GM21381 (cell line): ENCODE measurements around the gene ATP13A5.
A peak's percentile ranks its signal among the peaks of the same experiment; 100 is the strongest.

ENCODE experiments used
- ATAC-seq: cut with Tn5 transposase; IDR thresholded peaks from one replicate; pipeline ENCODE4 v1.9.1; 2021; ENCODE audit warnings: mild to moderate bottlenecking, moderate library complexity; ENCODE audit not compliant: unreplicated experiment

Gene ATP13A5, protein sequence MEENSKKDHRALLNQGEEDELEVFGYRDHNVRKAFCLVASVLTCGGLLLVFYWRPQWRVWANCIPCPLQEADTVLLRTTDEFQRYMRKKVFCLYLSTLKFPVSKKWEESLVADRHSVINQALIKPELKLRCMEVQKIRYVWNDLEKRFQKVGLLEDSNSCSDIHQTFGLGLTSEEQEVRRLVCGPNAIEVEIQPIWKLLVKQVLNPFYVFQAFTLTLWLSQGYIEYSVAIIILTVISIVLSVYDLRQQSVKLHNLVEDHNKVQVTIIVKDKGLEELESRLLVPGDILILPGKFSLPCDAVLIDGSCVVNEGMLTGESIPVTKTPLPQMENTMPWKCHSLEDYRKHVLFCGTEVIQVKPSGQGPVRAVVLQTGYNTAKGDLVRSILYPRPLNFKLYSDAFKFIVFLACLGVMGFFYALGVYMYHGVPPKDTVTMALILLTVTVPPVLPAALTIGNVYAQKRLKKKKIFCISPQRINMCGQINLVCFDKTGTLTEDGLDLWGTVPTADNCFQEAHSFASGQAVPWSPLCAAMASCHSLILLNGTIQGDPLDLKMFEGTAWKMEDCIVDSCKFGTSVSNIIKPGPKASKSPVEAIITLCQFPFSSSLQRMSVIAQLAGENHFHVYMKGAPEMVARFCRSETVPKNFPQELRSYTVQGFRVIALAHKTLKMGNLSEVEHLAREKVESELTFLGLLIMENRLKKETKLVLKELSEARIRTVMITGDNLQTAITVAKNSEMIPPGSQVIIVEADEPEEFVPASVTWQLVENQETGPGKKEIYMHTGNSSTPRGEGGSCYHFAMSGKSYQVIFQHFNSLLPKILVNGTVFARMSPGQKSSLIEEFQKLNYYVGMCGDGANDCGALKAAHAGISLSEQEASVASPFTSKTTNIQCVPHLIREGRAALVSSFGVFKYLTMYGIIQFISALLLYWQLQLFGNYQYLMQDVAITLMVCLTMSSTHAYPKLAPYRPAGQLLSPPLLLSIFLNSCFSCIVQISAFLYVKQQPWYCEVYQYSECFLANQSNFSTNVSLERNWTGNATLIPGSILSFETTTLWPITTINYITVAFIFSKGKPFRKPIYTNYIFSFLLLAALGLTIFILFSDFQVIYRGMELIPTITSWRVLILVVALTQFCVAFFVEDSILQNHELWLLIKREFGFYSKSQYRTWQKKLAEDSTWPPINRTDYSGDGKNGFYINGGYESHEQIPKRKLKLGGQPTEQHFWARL

DNA sequence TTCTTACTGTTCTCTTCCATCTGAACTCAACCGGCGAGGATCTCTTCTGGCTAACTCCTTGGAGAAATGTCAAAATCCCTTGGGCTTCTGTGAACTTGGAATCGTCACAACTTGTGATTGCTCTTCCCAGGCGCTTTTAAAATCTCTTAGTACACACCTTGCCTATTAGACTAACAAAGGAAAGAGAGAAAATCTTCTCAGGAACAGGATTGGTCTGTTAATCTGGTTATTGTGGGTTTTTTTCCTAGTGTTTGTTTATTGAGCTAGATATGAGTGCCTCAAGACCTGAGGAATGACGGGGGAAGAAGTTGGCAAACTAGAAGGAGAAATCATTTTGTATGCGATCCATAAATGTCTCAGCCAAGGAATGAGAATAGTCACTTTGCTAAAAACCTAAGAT is at the start of gene ATP13A5:
Gene ATP13A5 (minus strand): TSS at position 48 of the 400 bp plus-strand sequence. CDS start 28 bp downstream, at position 20.
- no peak for ATAC-seq

DNA sequence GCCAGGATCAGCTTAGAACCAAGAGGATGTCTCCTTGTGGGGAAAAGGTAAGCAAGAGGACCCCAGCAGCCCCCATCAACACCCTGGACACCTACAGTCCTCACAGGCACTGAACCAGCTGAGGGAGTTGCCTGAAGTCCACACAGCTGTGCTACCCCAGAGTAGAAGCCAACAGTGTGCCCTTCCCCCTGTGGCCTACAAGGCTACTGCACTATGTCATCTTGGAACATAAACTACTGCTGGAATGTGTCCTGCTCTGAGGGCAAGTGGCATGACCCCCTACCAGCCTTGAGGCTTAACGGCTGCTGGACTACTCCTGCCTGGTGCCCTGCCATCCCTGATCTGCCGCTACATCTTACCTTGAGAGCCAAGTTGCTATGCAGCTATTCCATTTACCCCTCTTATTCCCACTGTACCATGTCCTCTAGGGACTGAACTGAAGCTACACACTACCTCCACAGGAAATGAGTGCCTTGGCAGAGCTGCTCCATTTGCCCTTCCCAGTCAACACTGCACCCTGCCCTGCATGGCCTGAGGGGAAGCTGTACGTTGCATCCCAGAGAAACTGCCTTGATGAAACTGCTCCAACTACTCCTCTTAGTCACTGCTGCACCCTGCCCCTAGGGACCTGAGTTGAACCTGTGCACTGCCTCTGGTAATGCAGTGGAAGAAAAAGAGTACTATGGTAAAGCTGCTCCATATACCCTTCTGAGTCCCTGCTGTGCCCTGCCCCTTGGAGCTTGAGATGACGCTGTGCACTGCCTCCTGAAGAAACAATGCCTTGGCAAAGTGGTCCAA is 40.2 kb upstream of the ATP13A5 start:
- no peak for ATAC-seq

DNA sequence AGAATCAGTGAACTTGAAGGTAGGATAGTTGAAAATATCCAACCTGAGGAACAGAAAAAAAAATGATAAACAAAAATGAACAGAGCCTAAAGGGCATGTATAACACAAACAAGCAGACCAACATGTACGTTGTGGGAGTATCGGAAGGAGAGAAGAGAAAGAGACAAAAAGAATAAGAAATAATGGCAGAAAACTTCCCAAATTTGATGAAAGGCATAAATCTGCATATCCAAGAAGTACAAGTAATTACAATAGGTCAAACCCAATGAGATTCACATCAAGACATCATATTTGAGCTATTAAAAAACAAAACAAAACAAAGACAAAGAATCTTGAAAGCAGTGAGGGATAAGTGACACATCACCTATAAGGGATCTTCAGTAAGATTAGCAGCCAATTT is 38.1 kb upstream of the ATP13A5 start:
- ATAC-seq = no peak

DNA sequence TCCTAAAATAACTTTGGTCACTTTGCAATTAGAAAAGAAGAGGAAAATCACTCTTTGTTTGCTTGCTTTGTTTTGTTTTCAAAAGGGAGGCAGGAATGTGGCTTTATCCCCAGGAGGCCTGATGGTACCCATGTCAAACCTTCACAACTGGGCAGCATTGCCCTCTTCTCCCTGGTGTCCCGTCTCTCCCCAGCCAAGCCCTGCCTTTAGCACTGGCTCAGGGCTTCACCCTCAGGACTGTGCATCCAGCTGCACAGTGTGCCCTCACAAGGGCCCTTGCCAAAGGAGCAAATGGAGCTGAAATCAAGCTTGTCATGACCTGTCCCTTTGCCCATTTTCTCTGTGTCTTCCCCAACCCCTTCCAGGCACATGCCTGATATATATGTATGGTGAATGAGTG is 29.1 kb upstream of the ATP13A5 start:
- ATAC-seq = no peak

DNA sequence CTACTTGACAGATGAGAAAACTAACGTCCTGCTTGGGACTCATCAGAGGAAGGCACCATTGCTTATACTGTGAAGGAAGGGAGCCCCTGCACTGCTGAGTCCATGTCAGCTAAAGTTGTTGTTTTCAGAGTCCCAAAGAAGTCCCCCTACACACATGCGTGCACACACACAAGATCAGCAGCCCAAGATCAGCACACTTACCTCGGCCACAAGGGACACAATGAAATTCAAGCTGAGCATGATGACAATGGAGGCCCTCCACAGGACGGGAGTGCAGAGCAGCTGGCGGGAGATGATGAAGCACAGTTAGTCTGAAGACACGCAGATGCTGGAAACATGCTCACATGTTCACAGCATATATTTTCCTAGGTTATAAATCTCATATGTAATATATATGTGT is 28.6 kb upstream of the ATP13A5 start:
- ATAC-seq = no peak

DNA sequence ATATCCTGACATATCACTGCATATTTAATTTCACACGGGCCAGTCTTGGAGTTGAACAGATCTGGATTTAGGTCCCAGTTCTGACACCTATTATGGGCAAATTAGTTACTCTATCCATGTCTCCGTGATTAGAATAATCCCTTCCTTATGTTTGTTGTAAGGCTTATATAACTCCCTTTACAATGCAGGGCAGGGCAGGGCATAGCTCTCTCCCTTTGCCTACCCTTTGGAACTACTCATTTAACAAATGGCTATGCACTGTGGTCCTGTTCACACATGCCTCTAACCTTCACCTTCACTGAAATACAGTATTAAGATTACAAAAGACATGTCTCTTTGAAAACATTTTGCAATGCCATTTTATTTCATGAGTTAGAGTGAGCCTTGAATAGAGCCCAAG is 24.8 kb upstream of the ATP13A5 start:
- ATAC-seq = no peak

DNA sequence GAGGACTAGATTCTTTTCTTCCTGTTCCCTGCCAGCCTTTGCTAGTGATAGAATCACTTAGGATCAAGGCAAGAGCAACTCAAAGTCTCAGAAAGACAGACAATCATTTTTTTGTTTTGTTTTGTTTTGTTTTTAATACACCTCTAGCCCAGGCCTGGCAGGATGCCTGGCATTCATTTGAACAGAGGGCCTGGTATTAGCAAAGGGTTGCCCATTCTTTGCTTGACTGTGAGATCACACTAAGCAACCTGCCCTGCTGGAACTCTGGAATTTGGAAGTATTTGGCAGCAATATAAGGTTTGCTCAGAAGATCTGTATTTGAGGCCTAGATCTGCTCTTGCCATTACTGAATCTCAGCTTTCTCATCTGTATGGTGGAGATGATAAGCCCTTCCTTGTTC is 21.8 kb upstream of the ATP13A5 start:
- no peak for ATAC-seq

DNA sequence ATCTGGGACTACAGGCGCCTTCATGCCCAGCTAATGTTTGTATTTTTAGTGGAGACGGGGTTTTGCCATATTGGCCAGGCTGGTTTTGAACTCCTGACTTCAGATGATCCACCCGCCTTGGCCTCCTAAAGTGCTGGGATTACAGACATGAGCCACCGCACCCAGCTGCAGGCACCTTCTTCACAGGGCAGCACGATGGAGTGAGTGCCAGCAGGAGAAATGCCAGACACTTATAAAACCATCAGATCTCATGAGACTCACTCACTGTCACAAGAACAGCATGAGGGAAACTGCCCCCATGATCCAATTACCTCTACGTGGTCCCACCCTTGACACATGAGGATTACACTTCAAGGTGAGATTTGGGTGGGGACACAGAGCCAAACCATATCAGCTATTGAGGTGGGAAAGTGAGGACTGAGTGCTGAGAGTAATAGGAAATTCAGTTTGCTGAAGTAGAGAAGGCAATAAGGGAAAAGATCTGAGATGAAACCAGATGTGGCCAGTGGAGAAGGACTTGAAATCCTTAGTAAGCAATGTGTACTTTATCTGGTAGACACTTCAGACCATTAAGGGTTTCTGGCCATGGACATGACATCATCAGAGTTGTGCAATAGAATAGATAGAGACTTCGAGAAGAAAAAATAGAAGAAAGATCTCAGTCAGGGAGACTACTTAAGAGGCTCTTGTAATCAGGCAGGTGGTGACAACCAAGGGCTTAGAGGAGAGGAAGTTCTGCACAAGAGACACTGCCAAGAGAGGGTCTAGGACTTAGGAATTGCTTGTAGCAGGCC is 18.1 kb upstream of the ATP13A5 start:
- ATAC-seq = no peak

DNA sequence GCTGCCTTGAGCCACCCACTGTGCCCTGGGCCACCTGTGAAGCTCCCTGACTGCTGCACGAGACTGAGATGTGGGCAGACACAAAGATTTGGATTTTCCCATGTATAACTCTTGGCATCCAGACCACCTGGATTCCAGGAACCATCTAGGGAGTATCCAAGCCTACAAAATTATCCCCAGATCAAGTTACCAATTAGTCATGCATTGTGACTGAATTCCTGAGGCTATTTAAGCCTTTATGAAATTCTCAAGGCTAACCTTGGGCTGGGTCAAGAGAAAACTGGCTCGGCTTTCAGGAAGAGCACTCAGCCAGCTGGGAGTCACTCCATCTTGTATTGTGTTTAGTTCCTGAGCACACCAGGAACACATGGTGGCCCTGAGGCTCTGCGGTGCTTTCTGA is 13.3 kb upstream of the ATP13A5 start:
- ATAC-seq = no peak

DNA sequence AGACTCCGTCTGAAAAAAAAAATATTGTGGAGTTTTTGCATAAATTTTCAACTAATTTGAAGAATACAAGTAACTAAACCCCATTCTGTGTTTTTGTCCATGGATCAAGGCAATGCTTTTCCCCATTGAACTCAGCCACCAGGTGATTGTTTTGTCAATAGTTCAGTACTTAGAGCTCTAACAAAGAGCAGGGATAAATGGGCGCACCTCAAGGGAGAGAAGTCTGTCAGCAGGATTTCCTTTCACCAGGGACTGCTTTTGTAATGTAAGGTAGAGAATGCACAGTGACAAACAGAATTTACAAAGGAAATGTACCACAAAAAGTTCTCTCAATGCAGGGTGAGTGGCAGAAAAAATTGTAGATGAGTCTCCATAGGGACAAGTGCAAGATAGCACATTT is 10.8 kb upstream of the ATP13A5 start:
- ATAC-seq = no peak

DNA sequence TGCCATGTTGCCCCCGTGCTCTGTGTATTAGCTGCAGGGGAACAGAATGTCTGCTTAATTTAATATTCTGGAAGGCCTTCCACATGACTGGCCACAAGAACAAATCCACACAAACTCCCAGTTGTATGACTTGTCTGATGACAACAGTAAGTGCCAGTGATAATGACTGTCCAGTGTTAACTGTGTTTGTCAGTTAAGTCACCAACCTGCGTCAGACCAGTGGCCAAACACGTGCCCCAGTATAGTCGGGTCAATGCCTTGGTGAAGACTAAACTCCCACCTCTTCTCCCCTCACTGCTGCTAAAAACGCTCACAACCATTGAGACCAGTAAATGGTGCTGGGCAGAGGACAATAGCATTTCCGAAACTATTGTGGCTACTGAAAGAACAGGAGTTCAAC is 9.8 kb upstream of the ATP13A5 start:
- no peak for ATAC-seq

DNA sequence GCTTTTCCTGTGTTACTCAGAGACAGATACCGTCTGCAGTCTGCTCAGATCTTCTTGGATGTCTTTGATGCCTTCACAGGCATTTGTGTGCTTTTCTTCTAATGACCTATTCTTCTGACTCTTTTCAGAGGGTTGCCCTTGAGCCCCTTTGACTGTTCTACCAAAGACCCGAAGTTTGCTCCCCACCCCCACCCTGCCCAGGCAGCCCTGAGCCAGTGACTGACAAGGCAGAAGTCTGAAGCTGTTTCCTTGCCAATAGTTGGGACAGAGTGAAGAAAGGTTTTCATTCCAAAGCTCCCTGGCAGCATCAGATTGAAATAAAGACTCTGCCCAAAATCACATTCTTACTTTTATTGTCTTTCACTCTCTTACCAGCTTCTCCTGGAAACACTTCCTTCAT is 9.0 kb upstream of the ATP13A5 start:
- no peak for ATAC-seq

DNA sequence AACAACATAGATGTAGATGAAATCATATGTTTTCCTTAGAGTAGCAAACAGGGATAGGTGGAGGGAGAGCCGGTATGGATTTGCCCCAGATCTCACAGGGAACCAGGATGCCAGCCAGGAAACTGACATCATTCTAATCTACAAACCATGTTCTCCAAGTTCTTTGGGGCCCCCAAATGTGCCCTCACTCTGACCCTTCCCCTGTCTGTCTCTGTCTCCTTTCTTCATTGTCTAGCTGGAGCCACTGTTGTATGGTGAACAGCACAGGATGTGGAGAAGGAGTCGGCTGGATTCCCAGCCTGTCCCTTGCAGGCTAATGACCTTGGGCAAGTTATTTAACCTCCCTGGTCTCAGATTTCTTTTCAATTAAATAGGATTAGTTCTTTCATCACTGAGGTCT is 962 bp downstream of the ATP13A5 start:
- no peak for ATAC-seq

DNA sequence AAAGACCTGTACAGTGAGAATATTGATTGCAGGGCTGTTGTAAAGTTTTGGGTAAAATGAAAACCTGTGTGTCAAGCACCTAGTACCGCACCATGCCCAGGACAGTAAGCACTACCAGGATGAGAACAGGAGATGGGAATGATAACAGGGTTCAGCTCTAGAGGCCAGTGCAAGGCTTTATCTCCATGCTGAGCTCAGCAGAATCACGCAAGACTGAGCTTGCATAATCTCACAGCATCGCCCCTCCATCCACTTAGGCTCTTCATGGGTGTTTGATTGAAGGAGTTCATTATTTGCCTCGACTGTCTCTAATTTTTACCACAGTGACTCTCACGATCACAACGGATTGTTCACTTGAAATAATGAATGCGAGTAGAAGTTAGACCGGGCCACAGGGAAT is 2.9 kb downstream of the ATP13A5 start:
- no peak for ATAC-seq

DNA sequence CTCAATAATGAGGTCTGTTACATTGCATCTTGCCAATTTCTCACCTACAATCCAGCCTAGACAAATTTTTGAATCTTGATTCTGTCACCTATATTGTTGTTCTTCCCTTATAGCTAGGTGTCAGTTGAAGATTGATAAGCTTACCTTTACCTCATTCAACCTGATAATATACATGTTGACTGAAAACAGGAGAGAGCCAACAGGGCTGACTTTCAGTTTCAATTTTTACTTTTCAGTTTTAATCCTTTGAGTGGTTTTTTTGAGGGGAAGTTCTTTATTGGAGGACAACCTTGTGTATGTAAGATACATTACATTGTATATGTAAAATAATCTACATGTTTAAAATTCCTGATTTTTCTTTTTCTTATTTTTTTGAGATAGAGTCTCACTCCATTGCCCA is 5.8 kb downstream of the ATP13A5 start:
- ATAC-seq = peak; percentile 50

DNA sequence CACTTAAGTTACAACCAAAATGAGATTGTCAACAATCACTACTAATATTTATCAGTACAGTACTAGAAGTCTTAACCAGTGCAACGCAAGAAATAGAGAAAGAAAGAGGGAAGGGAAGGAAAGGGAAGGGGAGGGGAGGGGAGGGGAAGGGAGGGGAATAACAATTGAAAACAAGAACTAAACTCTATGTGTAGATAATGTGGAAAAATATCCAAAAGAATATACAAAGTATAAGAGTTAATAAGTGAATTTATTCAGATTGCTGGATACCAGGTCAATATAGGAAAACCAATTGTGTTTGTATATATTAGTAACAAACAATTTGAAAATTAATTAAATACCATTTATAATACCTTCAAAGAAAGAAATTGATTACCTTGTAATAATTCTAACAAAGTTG is 10.7 kb downstream of the ATP13A5 start:
- ATAC-seq = no peak

DNA sequence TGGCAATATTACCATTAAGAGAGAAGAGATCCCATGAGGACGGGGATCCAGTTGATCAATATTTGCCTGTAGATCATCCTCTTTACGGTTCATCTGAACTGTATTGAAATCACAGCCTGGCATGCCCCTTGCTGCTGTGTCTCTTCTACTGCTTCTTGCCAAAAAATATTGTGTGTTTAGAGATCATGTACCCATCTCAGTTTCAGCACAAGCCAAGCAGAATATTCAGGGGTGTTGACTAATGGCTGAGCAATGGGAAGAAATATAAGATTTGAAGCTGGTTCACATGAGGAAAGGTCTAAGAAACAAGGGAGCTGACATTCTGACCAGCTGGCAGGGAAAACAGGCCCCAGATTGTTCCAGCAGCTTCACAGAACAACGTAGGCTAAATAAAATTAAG is 21.3 kb downstream of the ATP13A5 start:
- no peak for ATAC-seq

DNA sequence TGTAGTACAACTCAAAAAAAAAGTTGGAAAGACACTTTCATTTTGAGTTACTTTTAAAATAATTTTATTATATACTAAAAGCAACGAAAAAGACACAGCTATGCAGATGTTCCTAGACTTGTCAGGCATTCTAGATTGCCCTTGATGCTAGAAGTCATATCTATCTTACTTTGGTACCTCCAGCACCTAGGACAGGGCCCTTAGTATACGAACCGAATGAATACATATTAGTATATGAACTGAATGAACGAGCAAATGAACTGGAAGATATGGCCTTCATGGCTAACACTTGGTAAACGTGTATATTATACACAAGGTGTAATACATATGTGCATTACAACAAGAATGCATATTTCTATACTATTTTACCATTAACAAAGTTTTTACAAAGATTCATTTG is 24.1 kb downstream of the ATP13A5 start:
- no peak for ATAC-seq

DNA sequence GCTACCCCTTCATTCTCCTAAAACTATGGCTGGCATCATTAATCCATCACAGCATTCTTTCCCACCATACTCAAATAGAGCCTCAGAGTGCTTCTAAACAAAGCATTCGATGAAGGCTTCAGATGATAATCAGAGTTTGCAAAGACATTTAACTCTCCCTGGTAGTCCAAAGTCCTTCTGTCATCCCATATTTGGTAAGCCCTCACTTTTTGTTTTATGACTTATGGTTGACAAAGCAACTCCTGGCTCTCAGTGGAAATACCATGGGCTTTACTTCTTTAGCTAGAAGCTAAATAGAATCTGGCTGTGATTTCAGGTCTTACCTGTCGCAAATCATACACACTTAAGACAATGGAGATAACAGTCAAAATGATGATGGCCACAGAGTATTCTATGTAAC is 27.8 kb downstream of the ATP13A5 start:
- no peak for ATAC-seq

DNA sequence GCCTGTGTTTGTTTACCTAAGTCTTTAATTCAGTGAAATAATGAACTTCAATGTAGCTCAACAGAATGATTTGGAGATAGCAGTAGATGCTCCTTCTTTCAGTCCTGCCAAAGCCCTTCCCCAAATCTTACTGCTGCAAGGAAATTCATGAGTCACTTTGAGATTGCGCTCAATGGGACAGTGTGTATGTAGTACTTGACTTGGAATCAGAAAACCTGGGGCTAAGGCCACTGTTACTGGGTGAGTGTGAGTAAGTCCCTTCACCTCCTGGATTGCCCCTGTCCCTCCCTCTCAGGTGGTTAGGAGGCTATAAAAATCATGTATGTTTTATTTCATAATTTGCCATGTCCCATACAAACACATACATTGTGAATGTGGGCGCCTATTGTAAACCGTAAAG is 29.9 kb downstream of the ATP13A5 start:
- no peak for ATAC-seq
